ENCODE data around the gene TNIK.

DNA sequence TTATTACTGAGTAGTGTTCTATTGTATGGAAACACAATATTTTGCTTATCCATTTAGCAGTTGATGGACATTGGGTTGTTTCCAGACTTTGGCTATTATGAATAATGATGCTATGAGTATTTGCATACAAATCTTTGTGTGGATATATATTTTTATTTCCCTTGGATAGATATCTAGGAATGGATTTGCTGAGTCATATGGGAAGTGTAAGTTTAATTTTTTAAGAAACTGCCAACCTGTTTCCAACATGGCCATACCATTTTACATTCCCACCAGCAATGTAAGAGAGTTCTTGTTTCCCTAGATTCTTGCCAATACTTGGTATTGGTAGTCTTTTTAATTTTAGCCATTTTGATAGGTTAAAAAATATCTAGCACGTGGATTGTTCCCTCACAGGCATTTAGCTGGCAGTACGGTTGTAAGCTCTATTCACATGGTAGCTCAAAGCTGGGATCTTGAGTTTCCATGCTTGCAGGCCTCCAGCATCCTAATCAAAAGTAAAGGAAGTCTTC, 45.7 kb upstream of the TNIK start:
- TF ChIP-seq RAD21 (IDR thresholded peaks at IDR 0.05; ENCODE audit: low read length), result no peak
- TF ChIP-seq JUND (IDR thresholded peaks at IDR 0.05), result no peak
- TF ChIP-seq CTCF (IDR thresholded peaks at IDR 0.05), result no peak
- no peak for TF ChIP-seq EZH2phosphoT487 (IDR thresholded peaks at IDR 0.05; ENCODE audit: borderline replicate concordance, low read depth)
- no peak for TF ChIP-seq REST (IDR thresholded peaks at IDR 0.05; ENCODE audit: low read depth, low read length)
- TF ChIP-seq RCOR1 (IDR thresholded peaks at IDR 0.05; ENCODE audit: low read length), result no peak
- no peak for TF ChIP-seq SIN3A (IDR thresholded peaks at IDR 0.05; ENCODE audit: borderline replicate concordance, low read depth, low read length)
- no peak for TF ChIP-seq CHD2 (IDR thresholded peaks at IDR 0.05; ENCODE audit: low read length, partially characterized antibody)
- no peak for TF ChIP-seq TAF1 (IDR thresholded peaks at IDR 0.05; ENCODE audit: borderline replicate concordance, low read depth, low read length)
- TF ChIP-seq EP300 (IDR thresholded peaks at IDR 0.05; ENCODE audit: borderline replicate concordance in 1 of 2, low read depth in 1 of 2, low read length in 1 of 2), result no peak
- no peak for TF ChIP-seq POLR2AphosphoS5 (IDR thresholded peaks at IDR 0.05; ENCODE audit: low read depth, low read length)
